Left hindlimb (tissue), 1 donor: ENCODE results near the gene TBR1.

Experiments used
- DNase-seq: peaks from one replicate; pipeline ENCODE4 v3.0.0-alpha.2; 2018

TBR1 gene

DNA sequence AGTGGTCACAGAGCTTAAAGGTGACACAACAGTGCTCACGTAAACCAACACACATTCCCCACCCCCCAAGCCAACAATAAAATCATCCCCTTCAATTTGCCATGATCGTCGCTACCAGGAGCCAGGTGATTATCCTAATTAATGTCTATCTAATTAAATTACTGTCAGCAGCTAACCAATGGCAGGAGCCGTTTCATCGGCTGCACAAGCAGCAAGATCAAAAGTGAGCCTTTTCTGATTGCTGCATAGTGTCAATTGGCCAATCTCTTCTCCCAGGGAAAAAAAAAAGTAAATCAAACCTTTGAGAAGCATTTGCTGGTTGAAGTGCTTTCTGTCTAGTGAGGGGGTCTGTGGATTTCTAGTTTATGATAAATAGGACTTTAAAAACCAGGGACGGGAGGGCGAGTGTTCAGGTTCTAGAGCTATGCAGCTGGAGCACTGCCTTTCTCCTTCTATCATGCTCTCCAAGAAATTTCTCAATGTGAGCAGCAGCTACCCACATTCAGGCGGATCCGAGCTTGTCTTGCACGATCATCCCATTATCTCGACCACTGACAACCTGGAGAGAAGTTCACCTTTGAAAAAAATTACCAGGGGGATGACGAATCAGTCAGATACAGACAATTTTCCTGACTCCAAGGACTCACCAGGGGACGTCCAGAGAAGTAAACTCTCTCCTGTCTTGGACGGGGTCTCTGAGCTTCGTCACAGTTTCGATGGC lies at the start of gene TBR1:
Gene TBR1 (plus strand): TSS at position 311 of the 721 bp plus-strand sequence. CDS start 114 bp downstream, at position 425.
- peak; percentile 31 for DNase-seq

DNA sequence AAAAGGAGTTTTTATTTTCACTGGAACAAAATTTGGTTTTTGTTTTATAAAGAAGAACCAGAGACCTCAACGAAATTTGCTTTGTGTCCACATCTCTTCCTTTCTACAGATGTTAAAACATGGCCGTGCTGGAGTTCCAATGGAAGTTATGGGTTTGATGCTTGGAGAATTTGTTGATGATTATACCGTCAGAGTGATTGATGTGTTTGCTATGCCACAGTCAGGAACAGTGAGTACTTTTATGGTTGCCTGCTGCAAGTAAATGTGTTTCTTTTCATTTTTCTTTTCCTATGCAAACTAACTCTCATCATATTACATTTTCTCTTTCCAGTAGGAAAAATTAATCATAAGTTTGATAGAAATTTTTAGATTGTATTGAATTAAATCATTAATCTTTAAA lies 48.4 kb upstream of the TBR1 start:
- no peak for DNase-seq

DNA sequence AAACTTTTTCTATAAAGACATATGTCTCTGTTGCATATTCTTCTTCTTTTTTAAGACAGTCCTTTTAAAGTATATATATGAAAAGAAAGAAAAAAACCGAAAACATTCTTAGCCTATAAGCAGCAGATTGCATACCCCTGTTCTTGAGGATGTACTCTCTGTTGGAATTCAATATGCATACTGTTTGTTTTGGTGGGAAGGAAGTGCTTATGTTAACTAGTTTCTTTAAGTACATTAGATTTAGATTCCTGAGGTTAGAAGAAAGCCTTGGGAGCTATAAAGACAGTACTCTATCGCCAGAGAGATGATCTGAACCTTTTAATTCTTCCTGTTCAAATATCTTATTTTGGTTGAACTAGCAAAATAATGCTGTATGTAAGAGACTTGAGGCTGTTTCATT lies 46.8 kb upstream of the TBR1 start:
- no peak for DNase-seq

DNA sequence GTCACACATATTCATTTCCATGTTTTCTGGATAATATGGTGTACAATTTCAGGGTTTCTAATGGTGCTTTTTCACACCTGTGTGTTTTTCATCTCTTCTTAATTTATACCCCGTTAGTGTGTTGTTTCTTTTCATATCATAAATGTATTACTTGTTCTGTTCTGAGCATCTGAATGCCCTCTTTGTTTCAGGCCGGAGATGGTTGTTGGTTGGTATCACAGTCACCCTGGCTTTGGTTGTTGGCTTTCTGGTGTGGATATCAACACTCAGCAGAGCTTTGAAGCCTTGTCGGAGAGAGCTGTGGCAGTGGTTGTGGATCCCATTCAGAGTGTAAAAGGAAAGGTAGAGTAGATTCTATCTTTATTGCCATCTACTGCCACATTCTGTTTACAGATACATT lies 45.1 kb upstream of the TBR1 start:
- DNase-seq = no peak

DNA sequence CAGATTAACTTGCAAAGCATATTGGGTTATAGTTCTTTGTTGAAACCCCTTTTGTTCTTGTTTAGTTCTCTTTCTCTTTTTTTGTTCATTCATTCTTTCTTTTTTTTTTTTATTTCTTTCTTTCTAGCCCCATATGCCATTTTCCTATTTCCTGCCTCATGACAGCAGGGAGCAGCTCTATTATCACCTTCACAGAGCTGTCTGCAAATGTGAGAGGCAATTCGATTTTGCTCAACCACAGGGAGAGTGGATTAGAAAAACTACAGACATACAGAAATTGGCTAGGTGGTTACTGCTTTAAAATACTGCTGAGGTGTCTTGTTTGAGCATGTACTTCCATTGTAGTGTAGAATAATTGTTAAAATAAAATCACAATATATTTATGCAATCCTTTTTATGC lies 44.2 kb upstream of the TBR1 start:
- DNase-seq = no peak

DNA sequence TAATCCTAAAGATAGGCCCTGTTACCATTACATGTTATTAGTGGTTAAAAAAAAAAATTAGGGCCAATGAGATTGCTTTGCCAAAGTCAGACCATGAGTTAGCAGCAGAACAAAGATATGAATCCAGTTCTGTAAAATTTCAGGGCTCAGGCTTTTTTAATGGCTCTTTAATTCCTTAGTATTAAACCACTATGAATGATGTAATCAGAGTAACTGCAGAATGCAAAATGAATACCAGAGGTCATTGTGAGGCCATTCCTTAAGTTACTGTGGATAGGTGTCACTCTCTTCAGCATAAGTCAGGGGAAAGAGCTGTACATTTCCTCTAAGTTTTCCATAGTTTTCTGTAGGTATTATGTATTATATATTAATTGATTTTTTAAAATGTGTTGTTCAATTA lies 42.2 kb upstream of the TBR1 start:
- no peak for DNase-seq

DNA sequence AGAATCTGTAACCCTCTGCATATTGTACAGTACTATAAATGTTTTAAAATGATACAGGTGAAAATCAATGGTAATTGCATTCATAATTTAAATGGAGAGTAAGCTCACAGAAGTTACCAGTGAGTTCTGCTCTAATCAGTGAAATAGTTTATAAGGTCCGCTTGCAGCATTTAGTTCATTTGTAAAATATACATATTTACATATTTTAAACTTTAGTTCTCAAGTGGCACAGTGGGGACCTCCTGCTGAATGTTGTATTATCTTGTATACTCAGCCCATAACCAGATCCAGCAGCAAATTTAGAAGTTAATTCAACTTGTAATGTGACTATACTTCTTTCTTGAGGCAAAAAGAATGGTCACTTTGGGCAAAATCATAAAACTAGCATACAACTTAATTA lies 41.7 kb upstream of the TBR1 start:
- no peak for DNase-seq

DNA sequence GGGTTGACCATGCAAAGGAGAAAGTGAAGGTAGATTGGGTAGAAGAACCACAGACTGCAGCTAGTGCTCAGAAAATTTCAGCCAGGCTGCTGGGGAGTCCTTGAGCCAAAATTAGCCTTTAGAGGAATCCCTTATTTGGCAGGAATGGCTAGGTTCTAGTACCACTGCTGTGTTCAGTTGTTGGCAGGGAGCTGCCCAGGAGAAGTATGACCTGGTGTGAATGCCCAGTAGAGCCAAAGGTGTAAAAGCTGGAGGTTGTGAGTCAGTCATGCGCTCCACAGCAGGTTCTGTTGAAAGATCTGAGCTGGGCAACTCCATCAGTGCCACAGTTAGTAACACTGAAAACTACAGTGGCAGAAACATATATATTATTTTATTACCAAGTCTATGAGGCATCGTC lies 36.4 kb upstream of the TBR1 start:
- no peak for DNase-seq

DNA sequence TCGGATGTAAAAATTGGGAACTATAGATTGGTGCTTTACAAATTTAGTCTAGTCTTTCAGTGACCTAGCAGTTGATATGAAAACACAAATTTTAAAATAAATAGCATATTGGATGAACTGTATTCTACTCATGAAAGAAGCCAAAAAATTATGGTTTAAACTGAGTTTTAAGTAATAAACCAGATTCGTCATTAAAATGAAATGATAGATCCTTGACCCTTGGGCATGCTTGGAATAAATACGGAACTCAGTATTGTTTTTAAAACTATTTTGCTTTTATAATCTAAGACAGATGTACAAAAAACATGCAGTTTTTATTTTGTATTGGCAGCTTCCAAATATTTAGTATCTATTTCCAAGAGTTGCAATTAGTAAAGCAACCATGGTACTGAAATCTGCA lies 34.6 kb upstream of the TBR1 start:
- no peak for DNase-seq

DNA sequence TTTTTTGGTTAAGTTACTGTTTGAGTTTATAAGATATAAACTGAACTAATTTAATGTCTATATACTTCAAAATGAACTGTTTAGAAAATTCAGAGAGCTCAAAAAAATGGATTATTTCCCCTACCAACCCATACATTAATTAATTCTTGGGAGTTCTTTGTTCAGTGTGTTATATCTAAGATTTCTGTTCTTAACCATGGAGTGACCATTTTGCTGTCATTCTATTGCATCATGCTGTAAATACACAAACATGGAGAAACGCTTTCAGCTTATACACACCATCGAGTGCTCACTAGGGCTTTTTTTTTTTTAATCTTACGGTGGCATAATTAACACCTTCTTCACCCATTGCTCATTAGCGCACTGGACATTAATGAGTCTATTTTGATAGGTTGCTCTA lies 33.4 kb upstream of the TBR1 start:
- no peak for DNase-seq

DNA sequence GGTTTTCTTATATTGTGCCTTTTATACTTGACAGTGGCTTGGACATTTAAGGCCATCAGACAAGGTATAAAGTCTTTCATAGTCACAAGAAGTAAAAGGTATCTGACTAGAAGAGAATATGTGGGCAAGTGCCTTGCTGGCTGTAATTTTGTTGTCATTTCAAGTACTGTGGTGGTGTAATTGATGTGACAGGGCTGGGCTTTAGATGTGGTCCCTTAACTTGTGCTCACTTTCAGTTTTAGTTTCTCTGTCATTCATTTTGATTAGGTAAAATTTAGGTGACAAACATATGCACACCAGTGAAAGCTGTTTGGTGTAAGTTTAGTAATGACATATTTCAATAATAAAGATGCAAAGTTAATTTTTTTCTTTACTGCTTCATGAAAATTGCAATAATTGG lies 31.2 kb upstream of the TBR1 start:
- DNase-seq = no peak

DNA sequence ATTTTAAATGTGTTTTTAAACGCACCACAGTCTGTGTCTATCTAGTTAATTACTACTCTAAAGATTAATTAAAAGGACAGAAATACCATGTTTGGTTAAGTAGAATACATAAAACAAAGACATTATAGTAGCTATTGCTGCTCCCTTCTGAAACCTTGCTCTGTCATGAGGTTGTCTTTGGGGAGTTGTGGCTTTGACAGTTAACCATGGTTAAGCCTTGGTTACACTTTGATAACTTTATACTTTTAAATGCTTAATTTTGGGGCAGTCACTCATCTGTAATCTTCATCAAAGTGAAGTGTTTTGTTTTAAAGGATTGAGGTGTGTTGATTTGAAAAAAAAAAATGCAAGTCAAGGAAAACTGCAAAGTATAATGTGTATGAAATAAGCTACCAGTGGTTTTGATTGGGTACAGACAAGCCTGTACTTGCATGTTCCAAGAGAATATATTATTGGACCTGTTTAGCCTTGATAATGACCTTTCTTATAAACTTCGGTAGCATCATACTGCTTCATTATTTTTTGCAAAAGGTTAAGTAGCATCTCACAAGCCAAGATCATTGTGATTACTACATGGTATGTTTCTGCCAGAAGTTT lies 29.8 kb upstream of the TBR1 start:
- DNase-seq = no peak

DNA sequence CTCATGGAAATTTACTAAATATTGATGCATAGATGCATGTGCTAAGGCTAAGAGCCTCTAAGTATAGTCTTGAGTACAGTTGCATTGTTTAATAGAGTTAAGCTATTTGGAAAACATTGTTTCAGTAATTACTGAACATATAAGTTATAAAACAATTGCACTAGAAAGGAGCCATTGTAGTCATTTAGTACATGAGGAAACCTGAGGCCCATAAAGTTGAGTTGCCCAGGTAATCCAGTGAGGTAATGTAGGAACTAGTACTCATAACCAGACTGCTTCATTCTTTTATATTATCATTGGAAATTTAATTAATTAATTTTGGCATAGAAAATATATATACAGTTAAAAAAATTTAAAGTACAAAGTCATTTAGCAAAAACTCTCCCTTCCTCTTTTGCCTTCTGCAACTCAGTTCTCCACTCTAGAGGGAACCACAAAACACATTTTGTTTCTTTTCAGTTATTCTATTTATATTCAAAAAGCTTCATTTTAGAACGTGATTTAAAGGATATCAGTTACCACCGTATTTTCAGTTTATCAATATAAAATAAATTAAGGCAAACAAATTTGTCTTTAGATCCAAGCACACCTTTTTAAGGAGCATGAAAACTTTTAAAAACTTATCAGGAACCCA lies 27.8 kb upstream of the TBR1 start:
- no peak for DNase-seq

DNA sequence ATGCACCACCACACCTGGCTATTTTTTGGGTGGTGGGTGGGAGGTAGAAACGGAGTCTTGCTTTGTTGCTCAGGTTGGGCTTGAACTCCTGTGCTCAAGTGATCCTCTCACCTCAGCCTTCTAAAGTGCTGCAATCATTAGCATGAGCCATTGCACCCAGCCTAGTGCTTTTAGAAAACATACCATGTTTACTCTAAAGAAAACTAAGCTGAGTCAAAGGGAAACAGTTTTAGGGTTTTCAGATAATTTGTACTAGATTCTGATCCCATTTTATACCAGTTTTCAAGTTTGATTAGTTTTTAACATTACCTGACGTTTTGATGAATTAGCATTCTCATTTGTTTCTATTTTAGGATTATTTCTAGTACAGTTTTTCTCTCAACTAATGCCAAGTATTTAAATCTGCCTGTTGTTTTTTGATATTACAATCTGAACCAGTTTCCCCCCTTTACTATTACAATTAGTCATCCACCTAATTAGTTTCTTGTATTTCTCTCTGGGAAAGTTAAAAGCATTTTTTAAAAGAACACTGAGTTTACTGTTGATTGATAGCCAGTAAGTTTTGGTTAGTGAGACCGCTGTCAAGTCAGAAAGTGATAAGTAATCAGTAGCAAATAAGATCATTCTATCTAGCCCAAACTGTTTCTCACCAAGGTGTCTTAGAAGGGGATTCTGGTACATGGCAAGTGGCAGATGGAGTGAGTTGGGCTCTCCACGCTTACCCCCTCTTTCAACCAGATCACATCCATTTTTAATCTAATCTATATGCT lies 24.2 kb upstream of the TBR1 start:
- no peak for DNase-seq

DNA sequence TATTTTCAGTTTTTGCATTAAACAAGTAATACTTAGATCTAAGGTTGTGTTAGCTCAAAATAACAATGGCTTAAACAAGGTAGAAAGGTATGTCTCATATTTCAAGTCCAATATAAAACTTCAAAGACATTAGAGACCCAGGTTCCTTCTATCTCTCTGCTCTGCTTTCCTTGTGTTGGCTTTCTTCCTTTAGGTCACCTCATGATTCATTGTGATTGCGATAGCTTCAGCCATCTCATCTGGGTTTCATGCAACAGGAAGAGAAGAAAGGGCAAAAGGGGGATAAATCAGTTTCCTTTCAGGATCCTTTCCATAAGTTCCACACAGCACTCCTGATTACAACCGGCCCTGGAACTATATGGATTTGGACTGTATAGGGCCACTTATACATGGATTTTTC lies 16.0 kb upstream of the TBR1 start:
- no peak for DNase-seq

DNA sequence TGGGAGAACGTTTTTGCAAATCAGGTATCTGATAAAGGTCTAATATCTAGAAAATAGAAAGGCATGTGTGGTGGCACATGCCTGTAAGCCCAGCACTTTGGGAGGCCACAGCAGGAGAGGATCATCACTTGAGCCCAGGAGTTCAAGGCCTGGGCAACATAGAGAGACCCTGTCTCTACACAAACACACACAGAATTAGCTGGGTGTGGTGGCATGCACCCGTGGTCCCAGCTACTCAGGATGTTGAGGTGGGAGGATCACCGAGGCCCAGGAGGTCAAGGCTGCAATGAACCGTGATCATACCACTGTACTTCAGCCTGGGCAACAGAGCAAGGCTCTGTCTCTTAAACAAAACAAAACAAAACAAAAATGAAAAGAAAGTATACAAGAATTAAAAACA lies 13.8 kb upstream of the TBR1 start:
- DNase-seq = no peak

DNA sequence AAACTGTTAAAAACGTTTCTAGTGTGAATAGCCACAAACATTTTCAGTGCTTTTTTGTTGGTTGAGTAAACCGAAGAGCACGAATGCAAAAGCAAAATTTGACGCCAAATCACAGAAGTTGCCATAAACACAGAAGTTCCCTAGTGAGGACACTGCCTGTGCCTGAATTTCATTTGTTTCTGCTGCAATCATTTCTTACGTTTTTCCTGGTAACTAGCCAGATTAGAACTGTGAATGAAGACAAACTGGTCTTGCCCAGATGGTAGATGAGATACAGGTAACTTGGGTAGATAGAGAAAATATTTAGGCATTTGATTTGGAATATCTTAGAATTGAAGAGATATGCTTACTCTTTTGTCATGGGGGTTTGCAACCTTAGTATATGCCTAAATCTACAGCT lies 9.8 kb upstream of the TBR1 start:
- DNase-seq = no peak

DNA sequence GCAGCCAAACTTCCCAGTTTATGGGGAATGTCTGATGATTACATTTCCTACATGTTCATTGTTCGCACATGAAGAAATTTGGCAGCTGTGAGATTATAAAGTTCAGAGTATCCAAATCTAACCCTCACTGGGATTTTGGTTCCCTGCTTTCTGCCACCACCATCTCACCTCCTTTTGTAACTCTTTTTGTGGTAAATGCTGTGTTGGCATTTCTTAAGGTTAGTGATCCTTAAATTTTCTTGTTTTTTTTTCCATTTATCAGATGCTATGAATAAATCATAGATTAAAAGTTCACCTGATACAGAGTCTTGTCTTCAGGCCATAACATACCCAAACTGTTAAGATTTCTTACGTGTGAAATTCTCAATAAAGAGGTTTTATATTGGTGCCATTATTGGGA lies 8.5 kb upstream of the TBR1 start:
- no peak for DNase-seq

DNA sequence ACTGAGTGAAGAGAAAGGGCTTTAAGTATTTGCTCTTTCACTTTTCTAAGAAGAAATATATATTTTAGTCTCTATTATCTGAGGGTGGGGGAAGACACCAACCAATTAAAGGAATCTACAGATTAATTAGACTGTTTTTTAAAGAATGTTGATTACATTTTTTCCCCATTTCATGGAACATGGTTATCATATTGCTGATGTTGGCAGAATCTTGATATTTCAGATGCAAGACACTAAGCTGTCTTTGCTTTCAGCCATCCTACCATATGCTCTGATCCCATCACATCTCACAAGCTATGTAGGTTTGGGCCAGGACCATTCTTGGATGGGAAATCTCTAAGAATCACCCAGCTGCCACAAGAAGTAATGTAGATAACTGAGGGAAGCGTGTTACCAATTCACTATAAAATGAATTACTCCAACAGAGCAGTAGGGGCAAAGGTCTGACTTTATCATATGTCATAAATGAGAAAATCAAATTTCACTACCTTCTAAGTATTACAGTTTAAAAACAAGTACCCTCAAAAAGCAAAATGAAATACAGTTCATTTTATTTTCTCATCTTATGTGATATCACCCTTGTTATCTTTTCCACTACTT lies 6.7 kb upstream of the TBR1 start:
- DNase-seq = no peak

DNA sequence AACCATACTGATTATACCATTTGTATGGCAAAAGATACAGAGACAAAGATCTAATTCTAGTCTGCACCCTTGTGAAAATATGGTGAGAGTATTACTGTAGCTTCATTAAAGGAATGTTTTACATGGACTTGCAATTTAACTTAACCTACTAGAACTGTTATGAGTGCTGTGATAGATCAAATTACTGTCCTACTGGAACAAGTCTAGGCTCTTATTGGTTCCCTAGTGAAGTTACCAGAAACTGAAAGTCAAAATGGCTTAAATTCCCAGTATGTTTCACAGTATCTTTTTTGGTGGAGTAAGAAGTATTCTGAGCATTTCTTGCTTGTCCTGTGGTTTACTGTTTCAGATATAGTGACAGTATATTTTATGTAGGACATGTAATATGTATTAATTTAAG lies 3.8 kb upstream of the TBR1 start:
- DNase-seq = no peak

DNA sequence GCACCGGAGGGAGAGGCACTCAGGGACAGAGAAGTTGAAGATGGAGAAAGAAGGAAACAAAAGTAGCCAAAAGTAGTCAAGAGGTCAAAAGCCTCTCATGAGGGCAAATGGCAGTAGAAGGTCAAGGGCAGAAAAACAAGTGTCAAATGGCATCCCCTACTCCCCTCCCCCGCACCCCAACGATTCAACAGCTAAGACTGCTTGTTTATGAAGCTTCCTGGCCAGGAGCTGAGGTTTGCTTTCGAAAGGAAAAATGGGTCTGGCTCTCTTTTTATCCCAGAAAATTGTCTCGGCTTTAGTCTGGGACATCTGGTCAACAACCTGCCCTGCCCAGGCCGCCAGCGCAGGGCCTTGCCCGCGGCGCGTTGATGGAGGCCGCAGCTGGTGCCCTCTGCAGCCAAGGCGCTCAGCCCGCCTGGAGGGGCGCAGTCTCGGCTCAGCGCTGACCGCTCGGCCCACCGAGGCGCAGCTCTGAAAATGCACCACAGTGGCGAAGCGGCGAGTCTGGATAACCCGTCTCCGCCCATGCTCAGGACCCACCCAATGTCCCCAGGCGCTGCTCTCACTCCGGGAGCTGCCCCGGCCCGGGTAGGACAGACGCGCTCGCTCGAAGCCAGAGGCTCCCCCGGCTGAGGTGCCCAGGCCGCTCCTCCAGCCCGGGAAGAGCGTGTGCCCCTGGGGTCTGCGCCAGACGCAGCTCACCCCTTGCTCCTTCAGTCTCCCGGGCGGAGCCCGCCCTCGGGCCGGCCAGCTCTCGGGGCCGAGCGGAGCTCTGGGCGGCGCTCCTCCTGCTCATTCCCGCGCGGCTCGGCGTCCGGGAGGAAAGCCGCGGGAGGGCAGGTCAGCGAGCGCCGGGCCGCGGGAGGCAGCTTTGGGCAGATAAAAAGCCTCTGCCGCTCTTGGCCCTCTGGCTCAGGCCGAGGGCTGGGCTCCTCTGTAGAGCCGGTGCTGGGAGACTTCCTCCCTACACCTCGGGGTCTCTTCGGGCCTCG lies 1.8 kb upstream of the TBR1 start:
- peak; percentile 61 for DNase-seq
